Endothelial cell of umbilical vein (primary cell): Measurements from ENCODE around the gene C17orf78.

ENCODE experiments used
- CTCF ChIP-seq, 2 donors: IDR thresholded peaks; 1 replicate in 1 of 2; 2 replicates in 1 of 2; pipeline ENCODE4 v1.5.1; 2011; ENCODE audit warnings: low read length in 2 of 2, mild to moderate bottlenecking in 2 of 2, moderate library complexity in 2 of 2, control low read depth in 1 of 2, inconsistent platforms in 1 of 2, low read depth in 1 of 2; ENCODE audit not compliant: insufficient read depth in 1 of 2; ENCODE audit errors: extremely low read depth in 1 of 2
- FOS ChIP-seq: IDR thresholded peaks from 2 replicates; pipeline ENCODE4 v1.6.1; 2011; ENCODE audit warnings: mild to moderate bottlenecking, low read length, moderate library complexity, borderline replicate concordance; ENCODE audit not compliant: insufficient read depth
- GATA2 ChIP-seq: IDR thresholded peaks from 2 replicates; pipeline ENCODE4 v1.7.0; 2011; ENCODE audit warnings: low read depth, mild to moderate bottlenecking, moderate library complexity, mixed read lengths, low read length; ENCODE audit not compliant: insufficient read length, insufficient read depth
- MAX ChIP-seq: IDR thresholded peaks from 2 replicates; pipeline ENCODE4 v1.6.1; 2011; ENCODE audit not compliant: insufficient read depth, insufficient read length
- POLR2A ChIP-seq: IDR thresholded peaks from 2 replicates; pipeline ENCODE4 v1.6.1; 2012; ENCODE audit warnings: low read depth, mild to moderate bottlenecking, control low read depth, low read length

GRCh38 chr17:37358830-37359681 lies 16.7 kb upstream of the C17orf78 start:
- TF ChIP-seq CTCF (IDR thresholded peaks at IDR 0.05; ENCODE audit: extremely low read depth in 1 of 2, insufficient read depth in 1 of 2, low read depth in 1 of 2, low read length in 2 of 2) (peak in 1 of 2 donors; percentile 13), POLR2A (no peak), MAX (no peak), GATA2 (no peak), FOS (no peak)
